HL-60 (cell line): Measurements from ENCODE around the gene FUT8.

ENCODE experiments used
- DNase-seq, 2 experiments: peaks; one replicate each; pipeline ENCODE4 v3.0.0-alpha.2; 2010 to 2020; ENCODE audit warnings: low read depth in 1 of 2, low spot score in 1 of 2
- H3K27ac ChIP-seq: fragments of 250-450 bp; sonication (Bioruptor Pico); replicated peaks from 2 replicates; pipeline ENCODE4 v1.5.1; 2020; ENCODE audit warnings: mild to moderate bottlenecking, moderate library complexity
- H3K27me3 ChIP-seq: fragments of 250-450 bp; sonication (Bioruptor Pico); 2 replicates; pipeline ENCODE4 v1.5.1; 2021; ENCODE audit warnings: mild to moderate bottlenecking, moderate library complexity; ENCODE audit not compliant: insufficient read depth, poor library complexity, severe bottlenecking
- H3K4me3 ChIP-seq: replicated peaks from 2 replicates; pipeline ENCODE4 v1.5.1; 2011; ENCODE audit warnings: mild to moderate bottlenecking, control low read depth, low read length; ENCODE audit not compliant: insufficient read depth
- GABPA ChIP-seq: IDR thresholded peaks from 2 replicates; pipeline ENCODE4 v1.6.1; 2012; ENCODE audit warnings: low read depth
- POLR2AphosphoS5 ChIP-seq: IDR thresholded peaks from 2 replicates; pipeline ENCODE4 v1.6.1; 2012; ENCODE audit warnings: low read depth
- SPI1 ChIP-seq: IDR thresholded peaks from 2 replicates; pipeline ENCODE4 v1.6.1; 2012; ENCODE audit warnings: low read depth, mild to moderate bottlenecking, borderline replicate concordance
- TF ChIP-seq, protein P1 (sequence below): IDR thresholded peaks from one replicate; pipeline ENCODE4 v1.5.1; 2011; ENCODE audit warnings: low read length, control low read depth, inconsistent platforms; ENCODE audit not compliant: insufficient read depth
- TF ChIP-seq, protein P2 (sequence below): IDR thresholded peaks from 2 replicates; pipeline ENCODE4 v1.6.1; 2012; ENCODE audit warnings: low read depth; ENCODE audit not compliant: insufficient replicate concordance

Gene FUT8

DNA sequence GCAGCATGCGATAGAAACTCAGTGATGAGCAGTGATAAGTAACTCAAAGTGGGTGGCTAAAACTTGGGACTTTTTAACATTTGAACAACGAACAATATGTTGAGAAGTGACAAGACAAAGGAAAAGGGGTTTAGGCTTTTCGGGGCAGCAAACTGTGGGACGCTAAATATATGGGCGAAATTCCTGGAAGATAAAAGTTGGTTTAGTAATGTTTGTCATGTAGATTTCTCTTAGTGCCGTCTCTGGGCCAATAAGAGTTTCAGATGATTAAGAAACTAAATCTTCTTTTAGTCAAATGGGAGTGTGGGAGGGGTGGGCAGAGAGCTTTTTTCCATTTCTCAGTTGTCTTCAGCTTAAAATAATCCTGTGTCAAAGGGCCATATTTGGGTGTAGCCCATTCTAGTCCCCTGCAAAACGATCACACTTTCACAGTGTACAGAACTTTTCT is 41.7 kb upstream of the FUT8 start:
- TF ChIP-seq, protein P1, sequence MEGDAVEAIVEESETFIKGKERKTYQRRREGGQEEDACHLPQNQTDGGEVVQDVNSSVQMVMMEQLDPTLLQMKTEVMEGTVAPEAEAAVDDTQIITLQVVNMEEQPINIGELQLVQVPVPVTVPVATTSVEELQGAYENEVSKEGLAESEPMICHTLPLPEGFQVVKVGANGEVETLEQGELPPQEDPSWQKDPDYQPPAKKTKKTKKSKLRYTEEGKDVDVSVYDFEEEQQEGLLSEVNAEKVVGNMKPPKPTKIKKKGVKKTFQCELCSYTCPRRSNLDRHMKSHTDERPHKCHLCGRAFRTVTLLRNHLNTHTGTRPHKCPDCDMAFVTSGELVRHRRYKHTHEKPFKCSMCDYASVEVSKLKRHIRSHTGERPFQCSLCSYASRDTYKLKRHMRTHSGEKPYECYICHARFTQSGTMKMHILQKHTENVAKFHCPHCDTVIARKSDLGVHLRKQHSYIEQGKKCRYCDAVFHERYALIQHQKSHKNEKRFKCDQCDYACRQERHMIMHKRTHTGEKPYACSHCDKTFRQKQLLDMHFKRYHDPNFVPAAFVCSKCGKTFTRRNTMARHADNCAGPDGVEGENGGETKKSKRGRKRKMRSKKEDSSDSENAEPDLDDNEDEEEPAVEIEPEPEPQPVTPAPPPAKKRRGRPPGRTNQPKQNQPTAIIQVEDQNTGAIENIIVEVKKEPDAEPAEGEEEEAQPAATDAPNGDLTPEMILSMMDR: no peak
- no peak for TF ChIP-seq SPI1
- no peak for TF ChIP-seq GABPA
- TF ChIP-seq POLR2AphosphoS5: no peak
- Histone ChIP-seq H3K27ac (no peak overlapping the region), H3K4me3 (no peak overlapping the region), H3K27me3 (no peaks in the 10 kb centered on the region)
- no peak for DNase-seq

DNA sequence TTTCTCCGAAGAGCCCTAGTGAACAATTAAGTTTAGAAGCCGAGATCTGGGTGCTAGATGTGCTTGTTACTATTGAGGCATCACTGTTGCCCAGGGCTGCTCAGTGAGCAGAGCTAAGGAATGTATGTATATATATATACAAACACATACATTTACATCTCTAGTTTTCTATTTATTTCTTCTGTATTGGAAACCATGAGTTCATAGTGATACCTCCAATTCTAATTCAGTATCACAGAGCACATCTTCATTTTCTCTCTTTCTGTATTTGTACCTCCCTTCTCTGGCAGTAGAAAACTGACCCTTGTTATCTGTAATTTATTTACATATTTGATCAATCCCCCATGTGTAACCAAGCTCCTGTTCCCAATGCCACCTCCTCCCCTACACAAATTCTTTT is 40.7 kb upstream of the FUT8 start:
- no peaks in the 10 kb centered on the region for H3K27me3 ChIP-seq
- no peak for TF ChIP-seq SPI1
- no peak for TF ChIP-seq GABPA
- no peak for TF ChIP-seq POLR2AphosphoS5
- no peak overlapping the region for H3K4me3 ChIP-seq
- DNase-seq: no peak
- no peak overlapping the region for H3K27ac ChIP-seq

- no peaks in the 10 kb centered on the region for H3K27me3 ChIP-seq
- no peak overlapping the region for H3K4me3 ChIP-seq
- H3K27ac ChIP-seq: no peak overlapping the region
Observed at GRCh38 chr14:65373016-65373670, 39.4 kb upstream of the FUT8 start.

GRCh38 chr14:65373671-65374039 is 38.9 kb upstream of the FUT8 start:
- TF ChIP-seq POLR2AphosphoS5 (no peak), SPI1 (no peak), GABPA (no peak)
- TF ChIP-seq, protein P1: no peak
- TF ChIP-seq, protein P2, sequence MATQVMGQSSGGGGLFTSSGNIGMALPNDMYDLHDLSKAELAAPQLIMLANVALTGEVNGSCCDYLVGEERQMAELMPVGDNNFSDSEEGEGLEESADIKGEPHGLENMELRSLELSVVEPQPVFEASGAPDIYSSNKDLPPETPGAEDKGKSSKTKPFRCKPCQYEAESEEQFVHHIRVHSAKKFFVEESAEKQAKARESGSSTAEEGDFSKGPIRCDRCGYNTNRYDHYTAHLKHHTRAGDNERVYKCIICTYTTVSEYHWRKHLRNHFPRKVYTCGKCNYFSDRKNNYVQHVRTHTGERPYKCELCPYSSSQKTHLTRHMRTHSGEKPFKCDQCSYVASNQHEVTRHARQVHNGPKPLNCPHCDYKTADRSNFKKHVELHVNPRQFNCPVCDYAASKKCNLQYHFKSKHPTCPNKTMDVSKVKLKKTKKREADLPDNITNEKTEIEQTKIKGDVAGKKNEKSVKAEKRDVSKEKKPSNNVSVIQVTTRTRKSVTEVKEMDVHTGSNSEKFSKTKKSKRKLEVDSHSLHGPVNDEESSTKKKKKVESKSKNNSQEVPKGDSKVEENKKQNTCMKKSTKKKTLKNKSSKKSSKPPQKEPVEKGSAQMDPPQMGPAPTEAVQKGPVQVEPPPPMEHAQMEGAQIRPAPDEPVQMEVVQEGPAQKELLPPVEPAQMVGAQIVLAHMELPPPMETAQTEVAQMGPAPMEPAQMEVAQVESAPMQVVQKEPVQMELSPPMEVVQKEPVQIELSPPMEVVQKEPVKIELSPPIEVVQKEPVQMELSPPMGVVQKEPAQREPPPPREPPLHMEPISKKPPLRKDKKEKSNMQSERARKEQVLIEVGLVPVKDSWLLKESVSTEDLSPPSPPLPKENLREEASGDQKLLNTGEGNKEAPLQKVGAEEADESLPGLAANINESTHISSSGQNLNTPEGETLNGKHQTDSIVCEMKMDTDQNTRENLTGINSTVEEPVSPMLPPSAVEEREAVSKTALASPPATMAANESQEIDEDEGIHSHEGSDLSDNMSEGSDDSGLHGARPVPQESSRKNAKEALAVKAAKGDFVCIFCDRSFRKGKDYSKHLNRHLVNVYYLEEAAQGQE: no peak
- H3K27me3 ChIP-seq: no peaks in the 10 kb centered on the region
- DNase-seq: no peak
- H3K27ac ChIP-seq: no peak overlapping the region
- no peak overlapping the region for H3K4me3 ChIP-seq

More at GRCh38 chr14:65373016-65373670, 39.4 kb upstream of the FUT8 start:
- TF ChIP-seq SPI1 (no peak), POLR2AphosphoS5 (no peak), GABPA (no peak)
- TF ChIP-seq, protein P2: no peak
- TF ChIP-seq, protein P1: no peak
- no peak for DNase-seq
